Gastroesophageal sphincter (tissue), 4 donors: ENCODE data around the gene ELN. TPM values are rescaled to one million over a fixed set of nuclear protein-coding genes. Genes with fewer than 3 reads are reported as not detected.

ENCODE experiments used
- ATAC-seq: fragments of 150-250 bp; one replicate; pipeline ENCODE4 v1.9.1; 2016; ENCODE audit warnings: mild to moderate bottlenecking, moderate library complexity
- H3K27ac ChIP-seq, 4 donors: fragments of 200-600 bp; sonication (generic) in 3 of 4; 1 replicate in 3 of 4; 2 replicates in 1 of 4; pipeline ENCODE4 v1.5.1; 2016 to 2019
- H3K27me3 ChIP-seq: fragments of 200-600 bp; sonication (generic); one replicate; pipeline ENCODE4 v1.5.1; 2019
- H3K36me3 ChIP-seq, 2 donors: fragments of 200-600 bp; sonication (generic); one replicate each; pipeline ENCODE4 v1.5.1; 2019; ENCODE audit warnings: control low read depth in 1 of 2
- H3K4me1 ChIP-seq, 3 donors: fragments of 200-600 bp; sonication (generic); 1 replicate in 2 of 3; 2 replicates in 1 of 3; pipeline ENCODE4 v1.5.1; 2016 to 2019; ENCODE audit warnings: control low read depth in 2 of 3
- H3K4me3 ChIP-seq, 2 donors: fragments of 200-600 bp; sonication (generic); one replicate each; pipeline ENCODE4 v1.5.1; 2019; ENCODE audit warnings: mild to moderate bottlenecking in 1 of 2, moderate library complexity in 1 of 2
- H3K9me3 ChIP-seq, 3 donors: fragments of 200-600 bp; sonication (generic); one replicate each; pipeline ENCODE4 v1.5.1; 2017 to 2019; ENCODE audit warnings: control low read depth in 2 of 3
- CTCF ChIP-seq, 4 experiments: fragments of 200-600 bp in 2 of 4; fragments of 450-650 bp in 2 of 4; sonication (generic) in 1 of 4; IDR thresholded peaks; one replicate each; pipeline ENCODE4 v1.5.1; 2017 to 2019; ENCODE audit warnings: antibody characterized with exemption in 4 of 4, mild to moderate bottlenecking in 2 of 4, moderate library complexity in 2 of 4
- EP300 ChIP-seq: sonication (generic); formaldehyde crosslinking; IDR thresholded peaks from one replicate; pipeline ENCODE4 v1.6.1; 2017; ENCODE audit warnings: antibody characterized with exemption, mild to moderate bottlenecking
- POLR2A ChIP-seq, 2 donors: fragments of 450-650 bp; IDR thresholded peaks; one replicate each; pipeline ENCODE4 v1.6.1; 2017; ENCODE audit warnings: antibody characterized with exemption in 2 of 2, mild to moderate bottlenecking in 2 of 2, moderate library complexity in 1 of 2
- POLR2AphosphoS5 ChIP-seq: sonication (generic); formaldehyde crosslinking; IDR thresholded peaks from one replicate; pipeline ENCODE4 v1.6.1; 2017; ENCODE audit warnings: antibody characterized with exemption
- WGBS, 2 donors: methylation state at CpG; one replicate each; pipeline ENCODE4 v1.1.5; 2018; ENCODE audit warnings: low coverage in 1 of 2; 5-methylcytosine and 5-hydroxymethylcytosine counted together
- total RNA-seq, 4 donors: library from RNA; depleted of rRNA; stranded (reverse); fragments of >200 nt; gene quantifications; one replicate each; pipeline ENCODE4 v1.1.0, GENCODE V29; 2016

Gene ELN
- total RNA-seq, 4 donors from 2014 or later, result 316 to 703 (median 441) TPM

- Histone ChIP-seq H3K27ac (peak overlapping the region; percentile 6 to 89 (median 88)), H3K27me3 (no peaks in the 10 kb centered on the region), H3K4me1 (peaks cover 0 to 100% (median 45%) of the 10 kb centered on the region in 3 donors), H3K9me3 (no peaks in the 10 kb centered on the region), H3K36me3 (peaks cover 0 to 39% of the 10 kb centered on the region in 2 donors), H3K4me3 (peak overlapping the region; percentile 5 to 70)
- no peak for TF ChIP-seq CTCF (IDR thresholded peaks at IDR 0.05)
- TF ChIP-seq POLR2AphosphoS5, result peak; percentile 24
- TF ChIP-seq POLR2A (IDR thresholded peaks at IDR 0.05), result no peak
- TF ChIP-seq EP300, result no peak
- 17 to 38% methylated on average over 2 to 5 of the region's 5 CpGs for WGBS, 2 donors
- no peak for ATAC-seq
Measured at GRCh38 chr7:74031403-74032190, 3.6 kb downstream of the ELN start.

GRCh38 chr7:74032191-74032490 is 4.2 kb downstream of the ELN start:
- H3K27me3 ChIP-seq, result no peaks in the 10 kb centered on the region
- H3K27ac ChIP-seq, result peak overlapping the region; percentile 54 to 89 (median 88)
- WGBS, 2 donors, result 0 to 7% methylated on average over 3 to 7 of the region's 8 CpGs
- peak; percentile 11 for ATAC-seq
- H3K4me1 ChIP-seq, result peaks cover 0 to 99% (median 40%) of the 10 kb centered on the region in 3 donors
- TF ChIP-seq POLR2A (IDR thresholded peaks at IDR 0.05), result no peak
- TF ChIP-seq POLR2AphosphoS5, result peak; percentile 92
- peak overlapping the region; percentile 5 to 70 for H3K4me3 ChIP-seq
- no peaks in the 10 kb centered on the region for H3K9me3 ChIP-seq
- H3K36me3 ChIP-seq, result peaks cover 0 to 44% of the 10 kb centered on the region in 2 donors

DNA sequence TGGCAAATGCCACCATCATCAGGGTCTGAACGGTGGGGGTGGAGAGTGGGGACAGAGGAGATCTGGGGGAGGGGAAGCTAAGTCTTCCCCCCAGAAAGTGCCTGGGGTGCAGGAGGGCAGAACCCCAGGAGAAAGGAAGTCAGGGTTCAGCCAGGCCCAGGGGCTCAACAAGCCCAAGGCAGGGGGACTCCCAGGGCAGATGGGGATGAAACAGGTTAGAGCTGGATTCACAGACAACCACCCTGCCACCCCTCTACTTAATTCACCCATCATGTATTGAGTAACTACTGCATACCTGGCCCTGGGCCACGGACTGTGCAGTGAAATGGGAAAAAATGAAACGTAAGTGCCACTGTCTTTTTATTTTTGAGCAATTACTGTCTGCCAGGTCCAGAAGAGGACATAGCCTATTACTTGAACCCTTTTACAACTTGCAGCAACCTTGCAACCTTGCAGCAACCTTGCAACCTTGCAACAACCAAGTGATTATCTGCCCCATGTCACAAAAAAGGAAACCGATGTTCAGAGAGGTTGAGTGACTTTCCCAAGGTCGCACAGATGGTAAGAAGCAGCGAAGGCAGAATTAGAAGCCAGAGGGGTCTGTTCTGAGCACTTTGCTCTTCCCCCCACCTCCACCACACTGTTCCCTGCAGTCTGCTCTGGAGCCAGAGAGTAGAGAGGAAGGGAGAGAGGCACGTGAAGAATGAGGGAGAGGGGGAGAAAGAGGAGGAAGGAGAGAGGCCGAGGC is 4.8 kb downstream of the ELN start:
- Histone ChIP-seq H3K27me3 (no peaks in the 10 kb centered on the region), H3K27ac (peak overlapping the region; percentile 54 to 89 (median 88)), H3K4me1 (peaks cover 0 to 99% (median 34%) of the 10 kb centered on the region in 3 donors), H3K36me3 (peaks cover 0 to 51% of the 10 kb centered on the region in 2 donors), H3K9me3 (no peaks in the 10 kb centered on the region), H3K4me3 (peak overlapping the region in 1 of 2 donors; percentile 70)
- no peak for ATAC-seq
- 27 to 52% methylated on average over 3 to 8 of the region's 8 CpGs for WGBS, 2 donors
- no peak for TF ChIP-seq EP300
- peak; percentile 8 for TF ChIP-seq POLR2AphosphoS5

DNA sequence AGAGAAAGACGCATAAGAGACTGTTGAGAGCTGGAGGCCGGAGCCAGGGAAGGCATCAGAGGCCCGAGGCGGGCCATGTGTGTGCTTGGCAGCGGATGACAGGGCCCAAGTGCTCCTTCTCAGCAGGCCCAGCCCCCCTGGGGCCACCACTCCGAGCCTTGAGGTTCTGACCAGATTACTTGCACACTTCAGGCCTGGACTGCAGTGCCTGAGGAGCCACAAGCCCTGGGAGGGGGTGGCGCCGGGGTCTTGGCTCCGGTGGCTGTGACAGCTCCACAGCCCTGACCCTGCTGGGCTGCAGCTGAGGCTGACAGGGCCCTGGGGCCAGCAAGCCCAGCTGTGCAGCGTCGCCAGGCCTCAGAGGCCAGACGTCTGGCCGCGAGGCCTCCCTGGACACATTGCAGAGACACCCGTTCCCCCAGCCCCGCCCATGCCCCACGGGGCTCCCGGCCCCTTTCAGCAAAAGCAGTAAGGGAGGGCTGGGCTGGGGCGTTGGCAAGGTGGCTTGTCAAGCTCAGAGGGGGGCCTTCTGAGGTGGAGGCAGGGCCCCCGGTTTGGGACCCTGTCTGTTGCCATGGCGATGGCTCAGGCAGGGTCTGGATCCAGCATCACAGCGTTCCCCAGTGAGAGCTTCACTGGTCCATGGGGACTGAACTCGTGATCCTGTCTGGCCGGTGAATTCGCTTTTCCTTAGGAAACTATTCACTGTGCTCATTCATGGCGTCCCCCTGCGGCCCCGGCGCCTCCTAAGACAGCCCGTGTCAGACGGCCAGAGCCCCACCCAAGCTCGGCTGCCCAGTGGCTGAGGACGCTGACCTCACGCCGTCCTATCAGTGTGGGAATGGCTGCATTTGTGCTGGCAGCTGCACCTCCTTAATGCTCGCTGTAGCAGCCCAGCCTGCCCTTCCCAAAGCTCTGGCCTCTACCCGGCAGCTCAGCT is 5.7 kb downstream of the ELN start:
- ATAC-seq, result peak; percentile 55
- H3K4me1 ChIP-seq, result peaks cover 0 to 99% (median 31%) of the 10 kb centered on the region in 3 donors
- H3K27ac ChIP-seq, result peak overlapping the region; percentile 15 to 89 (median 88)
- H3K36me3 ChIP-seq, result peaks cover 0 to 59% of the 10 kb centered on the region in 2 donors
- H3K27me3 ChIP-seq, result no peaks in the 10 kb centered on the region
- peak overlapping the region in 1 of 2 donors; percentile 70 for H3K4me3 ChIP-seq
- TF ChIP-seq POLR2A (IDR thresholded peaks at IDR 0.05), result no peak
- TF ChIP-seq POLR2AphosphoS5, result peak; percentile 24
- 23 to 39% methylated on average over 6 to 14 of the region's 37 CpGs for WGBS, 2 donors
- no peaks in the 10 kb centered on the region for H3K9me3 ChIP-seq

DNA sequence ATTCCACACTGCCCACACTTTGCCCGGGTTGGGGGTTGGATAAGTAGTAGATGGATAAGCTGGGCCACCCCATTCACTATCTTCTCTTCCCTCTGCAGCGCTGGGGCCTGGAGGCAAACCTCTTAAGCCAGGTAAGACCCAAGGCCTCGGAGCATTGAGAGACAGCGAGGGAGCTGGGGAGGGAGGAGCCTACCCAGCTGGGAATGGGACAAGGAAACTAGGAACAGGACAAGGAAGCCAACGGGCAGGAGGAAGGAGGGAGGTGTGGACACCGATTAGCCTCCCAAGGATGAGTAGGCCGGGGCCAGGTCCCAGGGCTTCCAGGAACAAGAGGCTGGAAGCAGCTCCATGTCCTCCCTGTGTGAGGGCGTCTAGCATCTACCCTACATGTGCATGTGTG is 9.6 kb downstream of the ELN start:
- Histone ChIP-seq H3K36me3 (peaks cover 0 to 99% of the 10 kb centered on the region in 2 donors), H3K27me3 (no peaks in the 10 kb centered on the region), H3K4me3 (no peak overlapping the region), H3K27ac (peak overlapping the region in 3 of 4 donors; percentile 50 to 64 (median 64)), H3K9me3 (no peaks in the 10 kb centered on the region), H3K4me1 (peaks cover 0 to 99% (median 13%) of the 10 kb centered on the region in 3 donors)
- 69% methylated on average over 2 of the region's 8 CpGs for WGBS, 2 donors
- ATAC-seq, result peak; percentile 51
- TF ChIP-seq POLR2A (IDR thresholded peaks at IDR 0.05) (no peak), POLR2AphosphoS5 (peak; percentile 28)

GRCh38 chr7:74038194-74038961 is 10.4 kb downstream of the ELN start:
- peaks cover 0 to 99% of the 10 kb centered on the region in 2 donors for H3K36me3 ChIP-seq
- peak; percentile 71 for ATAC-seq
- 80% methylated on average over 1 of the region's 16 CpGs; no CpG with 5 or more reads in 1 of the 2 donors for whole genome bisulfite sequencing, 2 donors
- peaks cover 0 to 99% (median 8%) of the 10 kb centered on the region in 3 donors for H3K4me1 ChIP-seq
- H3K27ac ChIP-seq, result peak overlapping the region in 3 of 4 donors; percentile 50 to 64 (median 64)
- no peak overlapping the region for H3K4me3 ChIP-seq
- no peaks in the 10 kb centered on the region for H3K27me3 ChIP-seq
- no peaks in the 10 kb centered on the region for H3K9me3 ChIP-seq
- TF ChIP-seq CTCF (IDR thresholded peaks at IDR 0.05) (no peak), POLR2AphosphoS5 (peak; percentile 23)
